Hepatocyte (in vitro differentiated cells): ENCODE results near the gene MAP2K3. TPM values are rescaled to one million over a fixed set of nuclear protein-coding genes. Genes with fewer than 3 reads are reported as not detected.
"Not testable (repeated sequence)": the region's sequence is repeated elsewhere in the genome, so short reads cannot be mapped to it uniquely, and the experiment has no call there.

Experiments used
- DNase-seq: peaks from one replicate; pipeline ENCODE4 v3.0.0-alpha.2; 2016; ENCODE audit warnings: low spot score
- H2AFZ ChIP-seq: fragments of 200-600 bp; sonication (generic); 2 replicates; pipeline ENCODE4 v1.6.0; 2016; ENCODE audit warnings: antibody characterized with exemption, mild to moderate bottlenecking
- H3K27ac ChIP-seq: fragments of 200-600 bp; sonication (generic); 2 replicates; pipeline ENCODE4 v1.5.1; 2016; ENCODE audit warnings: mild to moderate bottlenecking
- H3K27me3 ChIP-seq: fragments of 200-600 bp; sonication (generic); 2 replicates; pipeline ENCODE4 v1.6.1; 2016
- H3K36me3 ChIP-seq: fragments of 200-600 bp; sonication (generic); replicated peaks from 2 replicates; pipeline ENCODE4 v1.5.1; 2016; ENCODE audit warnings: low read depth; ENCODE audit not compliant: insufficient read depth
- H3K4me1 ChIP-seq: fragments of 200-600 bp; sonication (generic); 2 replicates; pipeline ENCODE4 v1.5.1; 2016; ENCODE audit warnings: mild to moderate bottlenecking, moderate library complexity; ENCODE audit not compliant: insufficient read depth
- H3K4me2 ChIP-seq: fragments of 200-600 bp; sonication (generic); 2 replicates; pipeline ENCODE4 v1.6.0; 2016
- H3K4me3 ChIP-seq: fragments of 200-600 bp; sonication (generic); 2 replicates; pipeline ENCODE4 v1.5.1; 2016; ENCODE audit warnings: mild to moderate bottlenecking
- H3K79me2 ChIP-seq: fragments of 200-600 bp; sonication (generic); 2 replicates; pipeline ENCODE4 v1.6.0; 2017; ENCODE audit warnings: mild to moderate bottlenecking
- H3K9me2 ChIP-seq: fragments of 200-600 bp; sonication (generic); replicated peaks from 2 replicates; pipeline ENCODE4 v1.6.0; 2017; ENCODE audit warnings: mild to moderate bottlenecking; ENCODE audit not compliant: insufficient read depth
- H3K9me3 ChIP-seq: fragments of 200-600 bp; sonication (generic); 2 replicates; pipeline ENCODE4 v1.5.1; 2016; ENCODE audit warnings: low read depth, mild to moderate bottlenecking
- H4K20me1 ChIP-seq: fragments of 200-600 bp; sonication (generic); 2 replicates; pipeline ENCODE4 v1.6.0; 2016; ENCODE audit warnings: mild to moderate bottlenecking; ENCODE audit not compliant: insufficient read depth, poor library complexity, severe bottlenecking
- EZH2 ChIP-seq: fragments of 200-600 bp; sonication (generic); IDR thresholded peaks from 2 replicates; pipeline ENCODE4 v1.6.1; 2016; ENCODE audit warnings: antibody characterized with exemption, mild to moderate bottlenecking, borderline replicate concordance
- EZH2phosphoT487 ChIP-seq: fragments of 200-600 bp; sonication (generic); IDR thresholded peaks from one replicate; pipeline ENCODE4 v1.6.1; 2018; ENCODE audit warnings: antibody characterized with exemption, mild to moderate bottlenecking, low read depth, moderate library complexity; ENCODE audit not compliant: unreplicated experiment, severe bottlenecking
- WGBS: methylation state at CpG from one replicate; pipeline ENCODE4 v1.1.6; 2016; ENCODE audit warnings: low lambda C conversion rate; ENCODE audit errors: missing lambda C conversion rate; 5-methylcytosine and 5-hydroxymethylcytosine counted together
- polyA plus RNA-seq: library from polyadenylated mRNA; unstranded; fragments of >200 nt; fragmentation: Nextera tagmentation; extraction: Ambion mirVana; gene quantifications from 2 replicates; pipeline ENCODE4 v1.2.1, GENCODE V29; 2016
- total RNA-seq: library from RNA; depleted of rRNA; stranded (reverse); fragments of >200 nt; gene quantifications from 2 replicates; pipeline ENCODE4 v1.2.3, GENCODE V29; 2014
- TF ChIP-seq, protein P1 (sequence below): fragments of 200-600 bp; sonication (generic); IDR thresholded peaks from 2 replicates; pipeline ENCODE4 v1.5.1; 2016; ENCODE audit warnings: antibody characterized with exemption, mild to moderate bottlenecking; ENCODE audit not compliant: poor library complexity

MAP2K3 gene
- total and polyA plus RNA-seq, 2 experiments from 2014 or later = 21.8 to 62.4 TPM

- H3K4me1 ChIP-seq, H3K4me3 ChIP-seq, H3K27ac ChIP-seq, H3K36me3 ChIP-seq, H3K9me3 ChIP-seq, H3K9me2 ChIP-seq, H3K27me3 ChIP-seq, H3K79me2 ChIP-seq, H4K20me1 ChIP-seq: not testable (repeated sequence)
- peak overlapping the region; percentile 45 for H2AFZ ChIP-seq
- peak; percentile 38 for DNase-seq
- WGBS = 21% methylated on average over 35 of the region's 37 CpGs
- peak overlapping the region; percentile 66 for H3K4me2 ChIP-seq
Measured at GRCh38 chr17:21316887-21317500, 32.5 kb downstream of the MAP2K3 start.

GRCh38 chr17:21317821-21318220 is 33.3 kb downstream of the MAP2K3 start:
- H3K27me3 ChIP-seq, DNase-seq, H2AFZ ChIP-seq, H3K79me2 ChIP-seq, H3K4me3 ChIP-seq, H3K4me2 ChIP-seq, H3K9me3 ChIP-seq, H3K4me1 ChIP-seq, H3K9me2 ChIP-seq, H3K27ac ChIP-seq, H3K36me3 ChIP-seq, H4K20me1 ChIP-seq: not testable (repeated sequence)
- 90% methylated on average over 18 of the region's 18 CpGs for whole genome bisulfite sequencing

DNA sequence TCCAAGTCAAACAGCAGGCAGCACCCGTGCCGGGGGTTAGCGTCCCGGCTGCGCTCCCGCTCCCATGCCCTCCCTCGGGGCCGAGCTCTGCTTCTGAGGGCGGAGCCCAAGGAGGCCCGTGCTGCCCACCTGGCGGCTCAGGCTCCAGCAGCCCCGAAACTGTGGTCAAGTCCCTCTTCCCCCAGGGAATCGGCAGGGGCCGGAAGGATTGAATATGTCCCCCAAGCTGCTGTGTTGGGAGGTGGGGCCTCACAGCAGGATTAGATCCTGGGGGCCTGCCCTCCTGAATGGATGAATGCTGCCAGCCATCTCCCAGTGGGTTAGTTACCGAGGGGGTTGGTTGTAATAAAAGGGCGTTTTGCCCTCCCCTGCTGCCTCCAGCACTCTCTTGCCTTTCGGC is 33.9 kb downstream of the MAP2K3 start:
- DNase-seq = peak; percentile 12
- Histone ChIP-seq H3K27ac (no peak overlapping the region), H2AFZ (no peak overlapping the region), H3K4me1 (peaks cover 4% of the 10 kb centered on the region), H3K4me3 (no peak overlapping the region), H3K4me2 (no peak overlapping the region), H3K9me2 (no peaks in the 10 kb centered on the region), H3K27me3 (no peaks in the 10 kb centered on the region), H3K79me2 (no peaks in the 10 kb centered on the region), H4K20me1 (no peaks in the 10 kb centered on the region), H3K36me3 (no peaks in the 10 kb centered on the region), H3K9me3 (no peaks in the 10 kb centered on the region)
- WGBS = 54% methylated on average over 17 of the region's 17 CpGs
- TF ChIP-seq EZH2 (no peak), EZH2phosphoT487 (no peak)
- TF ChIP-seq, protein P1, sequence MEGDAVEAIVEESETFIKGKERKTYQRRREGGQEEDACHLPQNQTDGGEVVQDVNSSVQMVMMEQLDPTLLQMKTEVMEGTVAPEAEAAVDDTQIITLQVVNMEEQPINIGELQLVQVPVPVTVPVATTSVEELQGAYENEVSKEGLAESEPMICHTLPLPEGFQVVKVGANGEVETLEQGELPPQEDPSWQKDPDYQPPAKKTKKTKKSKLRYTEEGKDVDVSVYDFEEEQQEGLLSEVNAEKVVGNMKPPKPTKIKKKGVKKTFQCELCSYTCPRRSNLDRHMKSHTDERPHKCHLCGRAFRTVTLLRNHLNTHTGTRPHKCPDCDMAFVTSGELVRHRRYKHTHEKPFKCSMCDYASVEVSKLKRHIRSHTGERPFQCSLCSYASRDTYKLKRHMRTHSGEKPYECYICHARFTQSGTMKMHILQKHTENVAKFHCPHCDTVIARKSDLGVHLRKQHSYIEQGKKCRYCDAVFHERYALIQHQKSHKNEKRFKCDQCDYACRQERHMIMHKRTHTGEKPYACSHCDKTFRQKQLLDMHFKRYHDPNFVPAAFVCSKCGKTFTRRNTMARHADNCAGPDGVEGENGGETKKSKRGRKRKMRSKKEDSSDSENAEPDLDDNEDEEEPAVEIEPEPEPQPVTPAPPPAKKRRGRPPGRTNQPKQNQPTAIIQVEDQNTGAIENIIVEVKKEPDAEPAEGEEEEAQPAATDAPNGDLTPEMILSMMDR = no peak

GRCh38 chr17:21318856-21319255 is 34.3 kb downstream of the MAP2K3 start:
- not testable (repeated sequence) for H3K9me3 ChIP-seq, H3K4me3 ChIP-seq, H2AFZ ChIP-seq, H3K9me2 ChIP-seq, H4K20me1 ChIP-seq, H3K27ac ChIP-seq, H3K27me3 ChIP-seq, H3K4me1 ChIP-seq, H3K79me2 ChIP-seq, DNase-seq, H3K36me3 ChIP-seq, H3K4me2 ChIP-seq
- WGBS = 72% methylated on average over 7 of the region's 7 CpGs

DNA sequence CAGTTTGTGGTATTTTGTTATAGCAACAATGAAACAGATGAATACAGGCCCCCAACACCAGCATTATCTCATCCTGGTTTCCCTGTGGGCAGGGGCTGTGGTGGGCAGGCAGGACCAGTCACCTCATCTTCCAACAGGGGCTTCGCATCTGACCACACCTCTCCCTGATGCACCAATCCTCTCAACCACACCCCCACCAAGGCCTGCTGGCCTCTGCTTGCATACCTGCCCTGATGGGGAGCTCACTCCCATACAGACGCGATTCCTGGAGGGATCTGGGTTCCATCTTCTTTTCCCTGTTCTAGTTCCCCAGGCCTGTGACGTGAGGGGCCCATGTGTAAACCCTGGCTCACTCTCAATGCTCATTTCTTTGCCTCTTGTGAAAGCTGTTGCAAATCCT is 34.7 kb downstream of the MAP2K3 start:
- not testable (repeated sequence) for H4K20me1 ChIP-seq, H3K36me3 ChIP-seq, H3K79me2 ChIP-seq, H3K4me1 ChIP-seq, H3K9me2 ChIP-seq, H3K4me2 ChIP-seq, H3K9me3 ChIP-seq, H3K27ac ChIP-seq, DNase-seq, H3K4me3 ChIP-seq, H2AFZ ChIP-seq, H3K27me3 ChIP-seq
- WGBS = 80% methylated on average over 4 of the region's 4 CpGs

GRCh38 chr17:21319686-21320375 is 35.3 kb downstream of the MAP2K3 start:
- H2AFZ ChIP-seq, H3K4me3 ChIP-seq, H4K20me1 ChIP-seq, H3K9me2 ChIP-seq, H3K79me2 ChIP-seq, H3K27me3 ChIP-seq, H3K9me3 ChIP-seq, H3K4me1 ChIP-seq, H3K4me2 ChIP-seq, H3K36me3 ChIP-seq, H3K27ac ChIP-seq: not testable (repeated sequence)
- 71% methylated on average over 11 of the region's 11 CpGs for WGBS
- peak; percentile 6 for DNase-seq

DNA sequence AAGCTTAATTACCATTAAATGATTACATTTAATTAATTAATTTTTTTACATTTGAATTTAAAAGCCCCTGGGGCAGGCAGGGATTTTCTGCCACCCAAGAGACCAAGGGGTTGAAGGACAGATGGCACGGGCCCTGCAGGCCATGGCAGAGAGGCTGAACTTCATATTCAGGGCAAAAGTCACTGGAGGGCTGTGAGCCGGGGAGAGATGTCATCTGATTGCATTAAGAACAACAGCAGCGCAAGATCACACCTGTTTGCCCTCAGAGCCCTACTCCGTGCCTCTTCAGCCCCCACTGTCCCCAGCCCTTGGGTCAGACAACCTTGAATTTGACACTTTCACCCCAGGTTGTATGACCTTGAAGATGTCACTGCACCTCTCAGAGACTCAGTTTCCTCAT is 35.9 kb downstream of the MAP2K3 start:
- 75% methylated on average over 4 of the region's 4 CpGs for WGBS
- DNase-seq, H3K4me2 ChIP-seq, H3K9me3 ChIP-seq, H3K27me3 ChIP-seq, H3K4me3 ChIP-seq, H3K27ac ChIP-seq, H3K36me3 ChIP-seq, H3K4me1 ChIP-seq, H3K79me2 ChIP-seq, H2AFZ ChIP-seq, H4K20me1 ChIP-seq, H3K9me2 ChIP-seq: not testable (repeated sequence)

GRCh38 chr17:21321061-21321460 is 36.5 kb downstream of the MAP2K3 start:
- H3K36me3 ChIP-seq, H3K4me3 ChIP-seq, H3K4me2 ChIP-seq, H3K4me1 ChIP-seq, H3K79me2 ChIP-seq, H3K9me3 ChIP-seq, H3K27ac ChIP-seq, H3K9me2 ChIP-seq, H4K20me1 ChIP-seq, H2AFZ ChIP-seq, H3K27me3 ChIP-seq, DNase-seq: not testable (repeated sequence)
- 78% methylated on average over 9 of the region's 9 CpGs for WGBS
